ENCODE data around the gene USP40.

The USP40 gene

GRCh38 chr2:233513953-233514655 lies 52.5 kb downstream of the USP40 start:
- TF ChIP-seq CTCF (IDR thresholded peaks at IDR 0.05; ENCODE audit: insufficient read depth, low read depth, low read length, missing control alignments) = no peak
- H3K4me3 ChIP-seq (ENCODE audit: low read length) = no peak overlapping the region
- DNase-seq (ENCODE audit: low read depth) = no peak

GRCh38 chr2:233503947-233504637 lies 62.5 kb downstream of the USP40 start:
- no peak for TF ChIP-seq CTCF (IDR thresholded peaks at IDR 0.05; ENCODE audit: insufficient read depth, low read depth, low read length, missing control alignments)
- no peak overlapping the region for H3K4me3 ChIP-seq (ENCODE audit: low read length)
- no peak for DNase-seq (ENCODE audit: low read depth)

- H3K4me3 ChIP-seq (ENCODE audit: low read length) = no peak overlapping the region
- no peak for TF ChIP-seq CTCF (IDR thresholded peaks at IDR 0.05; ENCODE audit: insufficient read depth, low read depth, low read length, missing control alignments)
- DNase-seq (ENCODE audit: low read depth) = no peak
These were observed 63.1 kb downstream of the USP40 start for GRCh38 chr2:233503481-233503880.

GRCh38 chr2:233501198-233502076 lies 65.1 kb downstream of the USP40 start:
- TF ChIP-seq CTCF (IDR thresholded peaks at IDR 0.05; ENCODE audit: insufficient read depth, low read depth, low read length, missing control alignments) = no peak

GRCh38 chr2:233499928-233500327 lies 66.7 kb downstream of the USP40 start:
- no peak for TF ChIP-seq CTCF (IDR thresholded peaks at IDR 0.05; ENCODE audit: insufficient read depth, low read depth, low read length, missing control alignments)
- DNase-seq (ENCODE audit: low read depth) = no peak
- no peak overlapping the region for H3K4me3 ChIP-seq (ENCODE audit: low read length)

More at GRCh38 chr2:233501198-233502076, 65.1 kb downstream of the USP40 start:
- no peak for DNase-seq (ENCODE audit: low read depth)
- H3K4me3 ChIP-seq (ENCODE audit: low read length) = no peak overlapping the region

GRCh38 chr2:233498126-233498525 lies 68.5 kb downstream of the USP40 start:
- no peak overlapping the region for H3K4me3 ChIP-seq (ENCODE audit: low read length)
- no peak for TF ChIP-seq CTCF (IDR thresholded peaks at IDR 0.05; ENCODE audit: insufficient read depth, low read depth, low read length, missing control alignments)
- no peak for DNase-seq (ENCODE audit: low read depth)

Measured in epithelial cell of esophagus (primary cell).